Spinal cord (tissue), 10 donors: ENCODE results near the gene PXYLP1. TPM values are rescaled to one million over a fixed set of nuclear protein-coding genes. Genes with fewer than 3 reads are reported as not detected.

Experiments
- DNase-seq, 6 donors: peaks; one replicate each; pipeline versions ENCODE4 v3.0.0 to v3.0.0-alpha.2; 2013 to 2015; ENCODE audit warnings: low spot score in 6 of 6, low read depth in 4 of 6
- H3K27ac ChIP-seq: one replicate; pipeline ENCODE4 v1.5.1; 2013; ENCODE audit warnings: low read depth, low read length, control low read depth
- H3K27me3 ChIP-seq: one replicate; pipeline ENCODE4 v1.6.1; 2013; ENCODE audit warnings: low read length; ENCODE audit not compliant: control insufficient read depth, insufficient read depth
- H3K36me3 ChIP-seq: one replicate; pipeline ENCODE4 v1.6.1; 2013; ENCODE audit warnings: low read length; ENCODE audit not compliant: control insufficient read depth, insufficient read depth
- H3K4me1 ChIP-seq: one replicate; pipeline ENCODE4 v1.6.1; 2013; ENCODE audit warnings: low read length; ENCODE audit not compliant: control insufficient read depth, insufficient read depth
- H3K4me3 ChIP-seq: one replicate; pipeline ENCODE4 v1.5.1; 2013; ENCODE audit warnings: low read depth, low read length, control low read depth
- H3K9me3 ChIP-seq: one replicate; pipeline ENCODE4 v1.6.1; 2013; ENCODE audit warnings: low read length; ENCODE audit not compliant: control insufficient read depth, insufficient read depth
- WGBS: methylation state at CpG from one replicate; pipeline ENCODE4 v1.1.5; 2013; ENCODE audit warnings: missing lambda C conversion rate; ENCODE audit not compliant: insufficient coverage; 5-methylcytosine and 5-hydroxymethylcytosine counted together
- polyA plus RNA-seq, 2 donors: library from polyadenylated mRNA; unstranded; fragments of 120-200 nt; gene quantifications; one replicate each; pipeline ENCODE4 v1.2.1, GENCODE V29; 2013; ENCODE audit not compliant: insufficient read length in 2 of 2
- total RNA-seq, 2 donors: library from RNA; depleted of rRNA in 1 of 2; stranded (reverse); fragments of 120-200 nt in 1 of 2; fragments of >200 nt in 1 of 2; gene quantifications; one replicate each; pipeline versions ENCODE4 v1.2.3 to v1.2.4, GENCODE V29; 2013 to 2014
- donor health status: healthy.

Gene PXYLP1
- total and polyA plus RNA-seq, 4 donors = 33.2 to 48.6 (median 42.1) TPM

DNA sequence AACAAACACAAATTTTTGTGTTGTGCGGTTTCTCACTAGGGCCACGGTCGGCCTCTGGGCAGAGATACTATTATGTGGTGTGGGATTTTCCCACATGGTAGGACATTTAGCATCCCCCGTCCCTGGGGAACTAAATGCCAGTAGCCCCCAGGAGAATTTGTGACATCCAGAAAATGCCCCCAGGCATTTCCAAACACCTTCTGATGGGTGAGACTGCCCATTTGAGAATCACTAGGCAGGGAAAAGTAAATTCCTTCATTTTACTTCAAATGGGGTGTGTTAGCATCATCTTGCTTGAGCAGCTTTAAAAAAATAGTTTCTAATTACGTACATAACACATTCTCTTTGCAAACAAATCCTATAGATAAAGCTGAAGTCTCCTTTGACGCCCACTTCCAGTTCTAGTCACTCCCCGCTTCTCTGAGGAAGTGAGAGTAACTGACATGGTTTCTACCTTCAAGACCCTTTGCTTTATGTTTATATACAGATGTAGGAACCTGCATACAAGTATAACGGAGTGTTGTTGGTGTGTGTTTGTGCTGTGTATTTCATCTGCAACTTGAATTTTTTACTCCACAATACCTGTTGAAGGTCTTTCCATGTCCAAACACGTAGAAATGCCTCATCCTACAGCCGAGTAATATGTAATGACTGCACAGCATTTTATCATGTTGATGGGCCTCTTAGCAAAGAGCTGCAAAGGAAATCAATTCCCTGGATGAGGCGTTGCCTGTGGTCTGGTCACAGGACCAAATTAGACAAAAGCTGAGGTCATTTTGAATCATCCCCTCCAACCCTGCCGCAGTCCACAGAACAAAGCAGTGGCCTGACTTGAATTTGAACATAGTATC, 105.3 kb downstream of the PXYLP1 start:
- Histone ChIP-seq H3K9me3 (no peaks in the 10 kb centered on the region), H3K27me3 (no peaks in the 10 kb centered on the region), H3K4me3 (no peak overlapping the region), H3K36me3 (no peaks in the 10 kb centered on the region), H3K4me1 (no peaks in the 10 kb centered on the region), H3K27ac (no peak overlapping the region)
- WGBS = 42% methylated on average over 2 of the region's 12 CpGs
- peak in 1 of 6 donors; percentile 29 for DNase-seq

DNA sequence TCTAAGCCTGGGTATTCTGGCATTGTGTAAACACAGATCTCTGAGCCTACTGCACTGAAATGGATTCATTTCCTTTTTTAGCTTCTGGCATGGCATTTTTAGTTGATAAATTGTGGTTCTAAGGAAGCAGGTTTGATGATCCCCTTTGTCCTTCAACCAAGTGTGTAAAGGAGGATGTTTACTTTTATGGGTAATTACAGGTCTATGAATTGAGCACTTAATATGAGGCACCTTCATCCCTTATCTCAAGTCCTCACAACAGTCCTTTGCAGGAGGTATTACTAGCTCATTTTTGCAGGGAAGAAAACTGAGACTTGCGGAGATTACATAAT, 105.9 kb downstream of the PXYLP1 start:
- H3K27me3 ChIP-seq = no peaks in the 10 kb centered on the region
- no peaks in the 10 kb centered on the region for H3K9me3 ChIP-seq
- no peaks in the 10 kb centered on the region for H3K4me1 ChIP-seq
- H3K27ac ChIP-seq = no peak overlapping the region
- no CpG with 5 or more reads among the region's 1 CpG for WGBS
- no peak overlapping the region for H3K4me3 ChIP-seq
- DNase-seq = no peak
- no peaks in the 10 kb centered on the region for H3K36me3 ChIP-seq

GRCh38 chr3:141337991-141338390, 106.4 kb downstream of the PXYLP1 start:
- Histone ChIP-seq H3K36me3 (no peaks in the 10 kb centered on the region), H3K27ac (no peak overlapping the region), H3K9me3 (no peaks in the 10 kb centered on the region), H3K27me3 (no peaks in the 10 kb centered on the region), H3K4me1 (no peaks in the 10 kb centered on the region), H3K4me3 (no peak overlapping the region)
- no CpG with 5 or more reads among the region's 2 CpGs for WGBS
- no peak for DNase-seq

DNA sequence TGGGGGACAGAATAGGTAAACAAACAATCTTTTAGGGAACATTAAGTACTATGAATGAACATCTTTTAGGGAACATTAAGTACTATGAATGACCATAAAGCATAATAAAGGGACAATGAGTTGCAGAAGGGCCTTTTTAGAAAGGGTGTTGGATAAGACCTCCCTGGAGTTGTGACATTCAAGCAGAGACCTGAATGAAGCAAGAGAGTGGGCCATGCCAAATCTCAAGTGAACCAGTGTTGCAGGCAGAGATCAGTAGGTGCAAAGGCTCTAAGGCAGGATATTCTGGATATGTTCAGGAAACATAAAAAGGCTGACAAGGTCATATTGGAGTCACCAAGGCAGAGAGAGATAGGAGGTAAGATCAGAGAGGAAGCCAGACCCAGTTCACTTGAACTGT, 107.3 kb downstream of the PXYLP1 start:
- DNase-seq = no peak
- H3K36me3 ChIP-seq = no peaks in the 10 kb centered on the region
- H3K4me1 ChIP-seq = no peaks in the 10 kb centered on the region
- H3K27ac ChIP-seq = no peak overlapping the region
- no peaks in the 10 kb centered on the region for H3K27me3 ChIP-seq
- no peaks in the 10 kb centered on the region for H3K9me3 ChIP-seq
- no peak overlapping the region for H3K4me3 ChIP-seq

DNA sequence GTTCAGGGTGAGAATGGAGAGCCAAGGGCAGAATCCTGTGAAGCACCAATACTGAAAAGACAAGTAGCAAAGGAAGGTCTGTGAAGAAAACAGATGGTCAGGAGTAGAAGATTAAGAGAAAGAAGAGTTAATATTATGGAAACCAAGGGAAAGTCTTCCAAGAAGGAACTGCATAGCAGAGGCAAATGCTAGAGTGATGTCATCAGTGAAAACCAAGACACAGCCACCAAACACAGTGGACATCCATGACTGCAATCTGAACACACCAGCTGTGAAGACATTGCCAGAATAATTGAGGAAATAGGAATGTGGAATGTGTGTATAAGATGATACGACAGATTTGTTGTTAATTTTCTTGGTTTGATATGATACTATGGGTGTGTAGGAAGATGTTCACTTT, 109.9 kb downstream of the PXYLP1 start:
- H3K27ac ChIP-seq = no peak overlapping the region
- H3K4me1 ChIP-seq = no peaks in the 10 kb centered on the region
- no peaks in the 10 kb centered on the region for H3K27me3 ChIP-seq
- no peak overlapping the region for H3K4me3 ChIP-seq
- DNase-seq = no peak
- no peaks in the 10 kb centered on the region for H3K9me3 ChIP-seq
- no CpG with 5 or more reads among the region's 1 CpG for WGBS
- no peaks in the 10 kb centered on the region for H3K36me3 ChIP-seq

- no peaks in the 10 kb centered on the region for H3K9me3 ChIP-seq
- no peaks in the 10 kb centered on the region for H3K36me3 ChIP-seq
- H3K4me3 ChIP-seq = no peak overlapping the region
- no peak overlapping the region for H3K27ac ChIP-seq
- peaks cover under 1% of the 10 kb centered on the region for H3K4me1 ChIP-seq
- no peak for DNase-seq
- WGBS = 90% methylated on average over 2 of the region's 5 CpGs
- H3K27me3 ChIP-seq = no peaks in the 10 kb centered on the region
Measured at GRCh38 chr3:141342386-141342785, 110.8 kb downstream of the PXYLP1 start.

DNA sequence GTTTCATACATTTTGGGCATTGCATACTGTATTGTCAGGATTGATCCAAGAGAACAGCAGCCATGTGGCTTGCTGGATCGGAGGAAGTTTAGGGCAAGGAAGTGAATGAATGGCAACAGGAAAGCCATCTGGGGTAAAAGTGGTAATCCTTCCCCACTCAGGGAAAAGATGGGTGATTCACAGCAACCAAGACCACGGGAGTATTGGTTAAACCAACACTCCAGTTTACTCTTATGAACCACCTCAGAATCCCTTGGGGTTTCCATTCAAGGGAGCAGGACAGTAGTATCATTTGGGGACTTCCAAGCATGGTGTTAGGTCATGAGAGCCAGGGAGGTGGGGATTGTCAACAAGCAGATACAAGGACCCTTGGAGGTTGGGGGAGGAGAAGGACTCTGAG, 111.5 kb downstream of the PXYLP1 start:
- 100% methylated on average over 1 of the region's 2 CpGs for WGBS
- H3K4me3 ChIP-seq = no peak overlapping the region
- H3K27ac ChIP-seq = no peak overlapping the region
- H3K27me3 ChIP-seq = no peaks in the 10 kb centered on the region
- no peak for DNase-seq
- H3K9me3 ChIP-seq = no peaks in the 10 kb centered on the region
- H3K36me3 ChIP-seq = no peaks in the 10 kb centered on the region
- peaks cover 3% of the 10 kb centered on the region for H3K4me1 ChIP-seq

DNA sequence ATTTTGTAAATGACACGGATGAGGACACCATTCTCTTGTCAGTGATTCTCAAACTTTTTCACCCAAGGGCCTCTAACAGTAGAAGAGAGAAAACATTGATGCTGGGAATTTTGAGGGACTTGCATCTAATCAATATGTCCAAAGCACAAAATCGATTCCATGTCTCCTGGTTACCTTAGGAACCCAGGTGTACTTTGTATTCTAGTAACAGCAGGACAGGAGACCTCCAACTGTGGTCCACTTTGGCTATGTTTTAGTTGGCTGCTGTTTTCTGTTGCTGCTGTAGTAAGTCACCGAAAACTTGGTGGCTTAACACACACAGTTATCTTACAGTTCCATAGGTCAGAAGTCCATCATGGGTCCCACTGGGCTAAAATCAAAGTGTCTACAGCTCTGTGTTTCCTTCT, 112.2 kb downstream of the PXYLP1 start:
- no peaks in the 10 kb centered on the region for H3K9me3 ChIP-seq
- H3K4me1 ChIP-seq = peaks cover 3% of the 10 kb centered on the region
- no peak overlapping the region for H3K27ac ChIP-seq
- no peaks in the 10 kb centered on the region for H3K36me3 ChIP-seq
- no peak for DNase-seq
- no peaks in the 10 kb centered on the region for H3K27me3 ChIP-seq
- WGBS = no CpG with 5 or more reads among the region's 3 CpGs
- H3K4me3 ChIP-seq = no peak overlapping the region
